Omental fat pad (tissue), 4 donors: Measurements from ENCODE around the gene JADE3. TPM values are rescaled to one million over a fixed set of nuclear protein-coding genes. Genes with fewer than 3 reads are reported as not detected.
A peak's percentile ranks its signal among the peaks of the same experiment; 100 is the strongest.
"Not testable (repeated sequence)": the region's sequence is repeated elsewhere in the genome, so short reads cannot be mapped to it uniquely, and the experiment has no call there.

ENCODE experiments used
- ATAC-seq: fragments of 150-250 bp; one replicate; pipeline ENCODE4 v1.9.1; 2016; ENCODE audit warnings: mild to moderate bottlenecking, moderate library complexity; ENCODE audit not compliant: low FRiP score
- DNase-seq: peaks from one replicate; pipeline ENCODE4 v3.0.0-alpha.2; 2019; ENCODE audit warnings: low spot score
- CTCF ChIP-seq, 3 donors: fragments of 450-650 bp; IDR thresholded peaks; one replicate each; pipeline ENCODE4 v1.5.1; 2016 to 2017; ENCODE audit warnings: antibody characterized with exemption in 3 of 3, mild to moderate bottlenecking in 3 of 3, moderate library complexity in 2 of 3
- total RNA-seq, 4 donors: library from RNA; depleted of rRNA; stranded (reverse); fragments of >200 nt; gene quantifications; one replicate each; pipeline ENCODE4 v1.1.0, GENCODE V29; 2016

The JADE3 gene
- total RNA-seq, 4 donors from 2014 or later, result 3.9 to 6.6 (median 5.4) TPM

GRCh38 chrX:46965125-46965758, 53.0 kb downstream of the JADE3 start:
- TF ChIP-seq CTCF (IDR thresholded peaks at IDR 0.05), result no peak
- DNase-seq (no peak), ATAC-seq (no peak)

- DNase-seq (no peak), ATAC-seq (no peak)
- TF ChIP-seq CTCF (IDR thresholded peaks at IDR 0.05), result no peak
Observed at GRCh38 chrX:46967547-46967946, 55.3 kb downstream of the JADE3 start.

GRCh38 chrX:46977046-46977445, 64.8 kb downstream of the JADE3 start:
- DNase-seq, ATAC-seq: not testable (repeated sequence)

GRCh38 chrX:46978341-46979291, 66.4 kb downstream of the JADE3 start:
- TF ChIP-seq CTCF (IDR thresholded peaks at IDR 0.05), result no peak
- ATAC-seq (no peak), DNase-seq (peak; percentile 75)

GRCh38 chrX:46984705-46985104, 72.5 kb downstream of the JADE3 start:
- no peak for ATAC-seq
- no peak for DNase-seq
- TF ChIP-seq CTCF (IDR thresholded peaks at IDR 0.05), result no peak

GRCh38 chrX:46989548-46989947, 77.3 kb downstream of the JADE3 start:
- TF ChIP-seq CTCF (IDR thresholded peaks at IDR 0.05), result no peak
- no peak for ATAC-seq
- DNase-seq, result no peak

- TF ChIP-seq CTCF (IDR thresholded peaks at IDR 0.05), result no peak
- no peak for ATAC-seq
- DNase-seq, result no peak
Observed at GRCh38 chrX:46991664-46992063, 79.4 kb downstream of the JADE3 start.
